CD4-positive, alpha-beta T cell treated with Interleukin-17A for 4 hours (primary cell): ENCODE measurements around the gene PAGE2.
A peak's percentile ranks its signal among the peaks of the same experiment; 100 is the strongest.
"Not testable (repeated sequence)": the region's sequence is repeated elsewhere in the genome, so short reads cannot be mapped to it uniquely, and the experiment has no call there.

Experiments used
- DNase-seq: peaks from one replicate; pipeline ENCODE4 v3.0.0-alpha.2; 2020; ENCODE audit warnings: mixed read lengths

Gene PAGE2

GRCh38 chrX:55127692-55128091 lies 38.9 kb downstream of the PAGE2 start:
- DNase-seq: no peak

- no peak for DNase-seq
These were observed 40.5 kb downstream of the PAGE2 start for GRCh38 chrX:55129361-55129760.

GRCh38 chrX:55130481-55130880 lies 41.7 kb downstream of the PAGE2 start:
- no peak for DNase-seq

GRCh38 chrX:55132416-55132815 lies 43.6 kb downstream of the PAGE2 start:
- DNase-seq: no peak

GRCh38 chrX:55135171-55135570 lies 46.4 kb downstream of the PAGE2 start:
- peak; percentile 50 for DNase-seq

- not testable (repeated sequence) for DNase-seq
These were observed 52.0 kb downstream of the PAGE2 start for GRCh38 chrX:55140800-55141199.
